ENCODE data around the gene CCSER1. TPM values are rescaled to one million over a fixed set of nuclear protein-coding genes. Genes with fewer than 3 reads are reported as not detected.

CCSER1 gene
- total and polyA plus RNA-seq, 2 of the 8 experiments (the other 6 are each of a cell fraction or from before 2014, with no cell fraction given), result 0.26 to 0.84 TPM

GRCh38 chr4:90536408-90536807 lies 409.2 kb downstream of the CCSER1 start:
- FAIRE-seq (no peak), DNase-seq (ENCODE audit: low read depth in 1 of 2, low spot score in 2 of 2) (no peak)
- Histone ChIP-seq H4K91ac (replicated peaks; ENCODE audit: insufficient read length, low read length) (no peak overlapping the region), H3K27me3 (replicated peaks in 1 of 4; ENCODE audit: control insufficient read depth in 3 of 4, extremely low read depth in 1 of 4, insufficient read depth in 3 of 4, low read length in 3 of 4) (no peaks in the 10 kb centered on the region), H2AK5ac (ENCODE audit: low read depth, low read length) (no peak overlapping the region), H2BK12ac (ENCODE audit: low read depth, low read length) (no peak overlapping the region), H3K23ac (ENCODE audit: insufficient read length) (no peak overlapping the region), H3K4ac (replicated peaks; ENCODE audit: insufficient read length, low read depth, low read length) (no peak overlapping the region), H3K79me2 (ENCODE audit: control insufficient read depth in 1 of 2, insufficient read depth in 2 of 2, low read length in 2 of 2) (no peaks in the 10 kb centered on the region), H4K20me1 (replicated peaks in 1 of 2; ENCODE audit: control insufficient read depth in 1 of 2, insufficient read depth in 2 of 2, low read length in 2 of 2) (no peaks in the 10 kb centered on the region), H4K5ac (ENCODE audit: insufficient read length, low read depth, low read length) (no peak overlapping the region), H3K23me2 (ENCODE audit: low read depth, low read length) (0 out of 2 replicates have a peak, but pooled peaks cover 2% of the 10 kb centered on the region), H3K14ac (ENCODE audit: insufficient read length) (no peak overlapping the region), H3K27ac (ENCODE audit: low read depth, low read length) (no peak overlapping the region), H3K79me1 (ENCODE audit: low read depth, low read length) (no peaks in the 10 kb centered on the region), H3K18ac (ENCODE audit: extremely low read depth, low read length) (no peak overlapping the region), H3K9me3 (ENCODE audit: insufficient read depth in 2 of 2, low read depth in 1 of 2, low read length in 1 of 2) (no peaks in the 10 kb centered on the region; a peak in 1 of 4 replicates), H4K8ac (ENCODE audit: extremely low read depth, insufficient read depth, low read length) (no peak overlapping the region), H2BK20ac (ENCODE audit: low read length) (no peak overlapping the region), H2BK5ac (ENCODE audit: low read depth, low read length) (no peak overlapping the region), H3K4me2 (ENCODE audit: insufficient read depth in 1 of 2, low read depth in 2 of 2, low read length in 2 of 2) (no peak overlapping the region), H3K36me3 (ENCODE audit: control insufficient read depth in 2 of 4, insufficient read depth in 4 of 4, low read length in 3 of 4) (no peaks in the 10 kb centered on the region), H3K4me3 (ENCODE audit: extremely low read depth in 1 of 4, insufficient read depth in 2 of 4, low read depth in 3 of 4, low read length in 4 of 4) (no peak overlapping the region), H2BK15ac (ENCODE audit: low read length) (no peak overlapping the region), H2AFZ (ENCODE audit: low read length) (no peak overlapping the region), H3K56ac (replicated peaks; ENCODE audit: insufficient read length, low read depth, low read length) (no peak overlapping the region), H3K4me1 (replicated peaks in 1 of 4; ENCODE audit: control insufficient read depth in 3 of 4, insufficient read depth in 4 of 4, low read length in 3 of 4) (peaks cover 0 to 5% (median 0%) of the 10 kb centered on the region in 4 experiments; a peak in 1 of 7 replicates), H2BK120ac (replicated peaks; ENCODE audit: low read depth, low read length) (no peak overlapping the region), H3K9ac (replicated peaks in 1 of 4; ENCODE audit: extremely low read depth in 1 of 4, low read depth in 3 of 4, low read length in 3 of 4) (no peak overlapping the region)
- TF ChIP-seq RBBP5 (IDR thresholded peaks at IDR 0.05; ENCODE audit: borderline replicate concordance, low read depth, low read length), result no peak
- TF ChIP-seq JUND (IDR thresholded peaks at IDR 0.05; ENCODE audit: low read length), result no peak
- TF ChIP-seq CHD1 (IDR thresholded peaks at IDR 0.05; ENCODE audit: low read depth, low read length), result no peak
- no peak for TF ChIP-seq POU5F1 (IDR thresholded peaks at IDR 0.05; ENCODE audit: low read depth, low read length)
- no peak for TF ChIP-seq SAP30 (IDR thresholded peaks at IDR 0.05; ENCODE audit: insufficient read depth, insufficient replicate concordance, low read length)
- TF ChIP-seq TAF7 (optimal IDR thresholded peaks at IDR 0.05; ENCODE audit: borderline replicate concordance, low read depth, low read length), result no peak
- TF ChIP-seq ZNF274 (IDR thresholded peaks at IDR 0.05; ENCODE audit: borderline replicate concordance, extremely low read depth, low read length), result no peak
- TF ChIP-seq SIN3A (conservative IDR thresholded peaks at IDR 0.05 in 1 of 2, IDR thresholded peaks at IDR 0.05 in 1 of 2; ENCODE audit: low read depth in 1 of 2, low read length in 2 of 2), result no peak
- no peak for TF ChIP-seq MAX (IDR thresholded peaks at IDR 0.05)
- no peak for TF ChIP-seq SIX5 (IDR thresholded peaks at IDR 0.05; ENCODE audit: low read depth, low read length)
- no peak for TF ChIP-seq POLR2A (IDR thresholded peaks at IDR 0.05; ENCODE audit: control extremely low read depth in 1 of 2, low read depth in 2 of 2, low read length in 2 of 2)
- TF ChIP-seq GABPA (IDR thresholded peaks at IDR 0.05; ENCODE audit: borderline replicate concordance, insufficient read depth, low read length), result no peak
- TF ChIP-seq USF2 (IDR thresholded peaks at IDR 0.05; ENCODE audit: low read length), result no peak
- no peak for TF ChIP-seq SIRT6 (IDR thresholded peaks at IDR 0.05; ENCODE audit: low read length)
- POLR2A ChIA-PET (ENCODE audit: partially characterized antibody), result interaction anchor here (1.1 kb wide), 1 partner anchor 9 kb away, joined by 3 read pairs; no protein-coding TSS in a partner anchor
- CTCF ChIA-PET (ENCODE audit: partially characterized antibody), result no interaction called here
- WGBS, 2 experiments (ENCODE audit: extremely low coverage in 1 of 2, insufficient coverage in 1 of 2, insufficient read length in 1 of 2, insufficient replicate concordance in 2 of 2, low coverage in 1 of 2, low lambda C conversion rate in 2 of 2, missing lambda C conversion rate in 1 of 2), result 100% methylated on average over 1 of the region's 1 CpG; no CpG with 5 or more reads in 1 of the 2 experiments
